OCI-LY1 (cell line): ENCODE data around the gene GATM.

ENCODE experiments used
- H2AFZ ChIP-seq: fragments of 200-600 bp; sonication (generic), shearing (Covaris generic); 2 replicates; pipeline ENCODE4 v1.6.0; 2014; ENCODE audit warnings: antibody characterized with exemption, mild to moderate bottlenecking, low read length
- H3F3A ChIP-seq: fragments of 200-600 bp; sonication (generic), shearing (Covaris generic); 2 replicates; pipeline ENCODE4 v1.6.0; 2014; ENCODE audit warnings: mild to moderate bottlenecking, antibody characterized with exemption, low read length, moderate library complexity; ENCODE audit not compliant: insufficient read depth
- H3K27ac ChIP-seq: fragments of 200-600 bp; sonication (generic); 2 replicates; pipeline ENCODE4 v1.5.1; 2014; ENCODE audit warnings: low read length, mixed run types, mild to moderate bottlenecking, low read depth; ENCODE audit not compliant: poor library complexity, severe bottlenecking
- H3K27me3 ChIP-seq: fragments of 200-600 bp; sonication (generic); 2 replicates; pipeline ENCODE4 v1.6.0; 2014; ENCODE audit warnings: antibody characterized with exemption, mild to moderate bottlenecking, low read length, moderate library complexity; ENCODE audit not compliant: insufficient read depth
- H3K36me3 ChIP-seq: fragments of 200-600 bp; sonication (generic); 2 replicates; pipeline ENCODE4 v1.6.1; 2014; ENCODE audit warnings: mild to moderate bottlenecking, antibody characterized with exemption, low read length, moderate library complexity, mixed read lengths; ENCODE audit not compliant: insufficient read depth
- H3K4me1 ChIP-seq: fragments of 200-600 bp; sonication (generic); 2 replicates; pipeline ENCODE4 v1.5.1; 2014; ENCODE audit warnings: mild to moderate bottlenecking, low read length, moderate library complexity; ENCODE audit not compliant: insufficient read depth, severe bottlenecking
- H3K4me2 ChIP-seq: fragments of 200-600 bp; sonication (generic), shearing (Covaris generic); 2 replicates; pipeline ENCODE4 v1.6.1; 2014; ENCODE audit warnings: low read length
- H3K4me3 ChIP-seq: fragments of 200-600 bp; sonication (generic); 2 replicates; pipeline ENCODE4 v1.5.1; 2014; ENCODE audit warnings: low read length, low read depth, mild to moderate bottlenecking, mixed read lengths; ENCODE audit not compliant: poor library complexity, severe bottlenecking
- H3K79me2 ChIP-seq: fragments of 200-600 bp; shearing (Covaris generic); 2 replicates; pipeline ENCODE4 v1.6.1; 2016; ENCODE audit warnings: mixed run types, low read length, mixed read lengths; ENCODE audit not compliant: insufficient read depth
- H3K9ac ChIP-seq: fragments of 200-600 bp; sonication (generic), shearing (Covaris generic); 2 replicates; pipeline ENCODE4 v1.6.1; 2014; ENCODE audit warnings: mild to moderate bottlenecking, low read length, mixed read lengths
- H3K9me2 ChIP-seq: fragments of 200-600 bp; sonication (generic), shearing (Covaris generic); 2 replicates; pipeline ENCODE4 v1.6.1; 2014; ENCODE audit warnings: low read depth, mild to moderate bottlenecking, low read length, mixed read lengths
- H3K9me3 ChIP-seq: fragments of 200-600 bp; shearing (Covaris generic); 2 replicates; pipeline ENCODE4 v1.6.1; 2014; ENCODE audit warnings: low read length, mixed read lengths
- H4K20me1 ChIP-seq: fragments of 200-600 bp; sonication (generic), shearing (Covaris generic); 2 replicates; pipeline ENCODE4 v1.6.0; 2016; ENCODE audit warnings: mild to moderate bottlenecking, low read length; ENCODE audit not compliant: insufficient read depth
- CTCF ChIP-seq: fragments of 200-600 bp; sonication (generic), shearing (Covaris generic); IDR thresholded peaks from 2 replicates; pipeline ENCODE4 v1.5.1; 2017; ENCODE audit warnings: mild to moderate bottlenecking, antibody characterized with exemption, low read length, moderate library complexity, mixed read lengths
- EZH2 ChIP-seq: fragments of 200-600 bp; sonication (generic), shearing (Covaris generic); IDR thresholded peaks from 2 replicates; pipeline ENCODE4 v1.8.0; 2017; ENCODE audit warnings: borderline replicate concordance, mixed run types, mild to moderate bottlenecking, antibody characterized with exemption, low read length, moderate library complexity, mixed read lengths

GATM gene

GRCh38 chr15:45361878-45362277, 16.5 kb downstream of the GATM start:
- H3K27me3 ChIP-seq: no peaks in the 10 kb centered on the region
- TF ChIP-seq EZH2 (no peak), CTCF (no peak)
- H3K79me2 ChIP-seq: no peaks in the 10 kb centered on the region
- H3K27ac ChIP-seq: no peak overlapping the region
- no peak overlapping the region for H2AFZ ChIP-seq
- no peaks in the 10 kb centered on the region for H4K20me1 ChIP-seq
- no peak overlapping the region for H3K4me2 ChIP-seq
- H3F3A ChIP-seq: no peaks in the 10 kb centered on the region
- no peaks in the 10 kb centered on the region for H3K4me1 ChIP-seq
- H3K9me2 ChIP-seq: no peaks in the 10 kb centered on the region
- no peaks in the 10 kb centered on the region for H3K9me3 ChIP-seq
- no peaks in the 10 kb centered on the region for H3K36me3 ChIP-seq
- H3K9ac ChIP-seq: no peak overlapping the region
- no peak overlapping the region for H3K4me3 ChIP-seq

- H3K36me3 ChIP-seq: no peaks in the 10 kb centered on the region
- H3K79me2 ChIP-seq: no peaks in the 10 kb centered on the region
- H3K27ac ChIP-seq: no peak overlapping the region
- H3K4me2 ChIP-seq: no peak overlapping the region
- TF ChIP-seq EZH2 (no peak), CTCF (no peak)
- no peaks in the 10 kb centered on the region for H3K9me2 ChIP-seq
- peaks cover 3% of the 10 kb centered on the region; the same call in 1 of the 2 replicates for H3K27me3 ChIP-seq
- H3F3A ChIP-seq: no peaks in the 10 kb centered on the region
- H3K4me3 ChIP-seq: no peak overlapping the region
- no peaks in the 10 kb centered on the region for H4K20me1 ChIP-seq
- no peaks in the 10 kb centered on the region for H3K4me1 ChIP-seq
- H3K9me3 ChIP-seq: no peaks in the 10 kb centered on the region
- no peak overlapping the region for H3K9ac ChIP-seq
- H2AFZ ChIP-seq: no peak overlapping the region
Observed at GRCh38 chr15:45355860-45356259, 22.5 kb downstream of the GATM start.

GRCh38 chr15:45354711-45355110, 23.6 kb downstream of the GATM start:
- H3K9me3 ChIP-seq: no peaks in the 10 kb centered on the region
- no peaks in the 10 kb centered on the region for H3F3A ChIP-seq
- H3K36me3 ChIP-seq: no peaks in the 10 kb centered on the region
- H3K27ac ChIP-seq: no peak overlapping the region
- peaks cover 3% of the 10 kb centered on the region; the same call in 1 of the 2 replicates for H3K27me3 ChIP-seq
- H3K4me3 ChIP-seq: no peak overlapping the region
- no peak overlapping the region for H2AFZ ChIP-seq
- no peaks in the 10 kb centered on the region for H4K20me1 ChIP-seq
- H3K4me1 ChIP-seq: no peaks in the 10 kb centered on the region
- no peaks in the 10 kb centered on the region for H3K79me2 ChIP-seq
- TF ChIP-seq CTCF (no peak), EZH2 (no peak)
- no peak overlapping the region for H3K4me2 ChIP-seq
- no peaks in the 10 kb centered on the region for H3K9me2 ChIP-seq
- no peak overlapping the region for H3K9ac ChIP-seq
